GM12872 (cell line): ENCODE data around the gene NRAP.

Experiments used
- CTCF ChIP-seq: IDR thresholded peaks from 3 replicates; pipeline ENCODE4 v1.5.1; 2011; ENCODE audit warnings: low read depth, mild to moderate bottlenecking, low read length, moderate library complexity; ENCODE audit not compliant: insufficient read depth

Gene NRAP

GRCh38 chr10:113663142-113663541 lies 699 bp downstream of the NRAP start:
- no peak for TF ChIP-seq CTCF

- no peak for TF ChIP-seq CTCF
Observed at GRCh38 chr10:113661332-113661731, 2.5 kb downstream of the NRAP start.

- no peak for TF ChIP-seq CTCF
Observed at GRCh38 chr10:113657544-113657943, 6.3 kb downstream of the NRAP start.

- no peak for TF ChIP-seq CTCF
Observed at GRCh38 chr10:113656896-113657295, 6.9 kb downstream of the NRAP start.

- no peak for TF ChIP-seq CTCF
Observed at GRCh38 chr10:113651898-113652297, 11.9 kb downstream of the NRAP start.

GRCh38 chr10:113651021-113651420 lies 12.8 kb downstream of the NRAP start:
- no peak for TF ChIP-seq CTCF

- no peak for TF ChIP-seq CTCF
Observed at GRCh38 chr10:113650172-113650571, 13.7 kb downstream of the NRAP start.

- TF ChIP-seq CTCF, result no peak
Observed at GRCh38 chr10:113648478-113648877, 15.4 kb downstream of the NRAP start.
